ENCODE results near the gene SNX11. TPM values are rescaled to one million over a fixed set of nuclear protein-coding genes. Genes with fewer than 3 reads are reported as not detected.

Gene SNX11
- total RNA-seq, 1 donor = 20.6 TPM

DNA sequence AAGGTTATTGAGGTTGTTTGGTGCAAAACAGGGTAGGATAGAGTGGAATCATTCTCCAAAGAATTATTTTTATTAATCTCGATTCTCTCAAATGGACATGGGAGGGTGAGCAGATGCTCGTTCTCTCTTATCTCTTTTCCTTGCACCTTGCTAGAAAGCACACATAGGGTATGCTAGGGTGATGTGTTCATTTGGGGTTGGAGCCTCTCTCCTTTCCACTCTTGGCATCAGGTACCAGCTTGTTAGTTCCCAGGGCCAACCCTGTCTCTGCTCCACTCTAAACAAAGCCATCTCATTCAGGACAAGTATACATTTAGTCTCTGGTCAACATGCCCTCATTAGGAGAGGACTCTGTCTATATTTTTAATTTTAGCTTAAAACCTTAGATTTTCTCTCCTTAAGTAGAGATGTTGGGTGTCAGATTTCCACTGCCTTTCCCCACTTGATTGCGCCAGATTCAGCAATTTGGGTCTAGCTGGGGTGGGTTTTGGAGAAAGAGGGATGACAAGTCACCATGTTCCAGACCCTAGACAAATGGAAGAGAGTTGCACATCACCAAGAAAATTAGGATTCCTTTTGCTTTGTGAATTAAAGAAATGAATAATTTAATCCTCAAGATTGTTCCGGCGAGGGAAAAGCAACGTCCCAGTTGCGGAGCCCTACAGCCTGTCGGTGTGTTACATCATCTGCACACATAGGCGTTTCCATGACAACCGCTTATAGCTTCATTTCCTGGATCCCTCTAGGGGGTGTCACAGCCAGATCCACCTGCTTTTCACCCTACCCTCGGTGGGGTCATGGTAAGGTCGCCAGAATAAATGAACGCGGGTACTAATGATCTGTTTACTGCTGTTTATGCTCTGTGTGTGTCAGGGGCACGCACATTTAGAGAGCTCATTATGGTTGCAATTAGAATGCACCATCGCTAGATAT, 41.6 kb downstream of the SNX11 start:
- Histone ChIP-seq H3K36me3 (ENCODE audit: insufficient read depth, low read length) (no peaks in the 10 kb centered on the region), H3K9me3 (ENCODE audit: low read depth, low read length) (no peaks in the 10 kb centered on the region), H2AFZ (ENCODE audit: low read length) (no peak overlapping the region), H4K20me1 (ENCODE audit: insufficient read depth, low read length) (no peaks in the 10 kb centered on the region), H3K27ac (ENCODE audit: low read depth, low read length) (no peak overlapping the region), H3K4me2 (ENCODE audit: insufficient read depth, low read length) (no peak overlapping the region), H3K79me2 (ENCODE audit: insufficient read depth, low read length) (no peaks in the 10 kb centered on the region), H3K4me1 (ENCODE audit: insufficient read depth, low read length) (no peaks in the 10 kb centered on the region), H3K4me3 (ENCODE audit: insufficient read depth, low read length) (no peak overlapping the region), H3K27me3 (ENCODE audit: insufficient read depth, low read length) (peaks cover 84% of the 10 kb centered on the region)
- TF ChIP-seq, protein P1, sequence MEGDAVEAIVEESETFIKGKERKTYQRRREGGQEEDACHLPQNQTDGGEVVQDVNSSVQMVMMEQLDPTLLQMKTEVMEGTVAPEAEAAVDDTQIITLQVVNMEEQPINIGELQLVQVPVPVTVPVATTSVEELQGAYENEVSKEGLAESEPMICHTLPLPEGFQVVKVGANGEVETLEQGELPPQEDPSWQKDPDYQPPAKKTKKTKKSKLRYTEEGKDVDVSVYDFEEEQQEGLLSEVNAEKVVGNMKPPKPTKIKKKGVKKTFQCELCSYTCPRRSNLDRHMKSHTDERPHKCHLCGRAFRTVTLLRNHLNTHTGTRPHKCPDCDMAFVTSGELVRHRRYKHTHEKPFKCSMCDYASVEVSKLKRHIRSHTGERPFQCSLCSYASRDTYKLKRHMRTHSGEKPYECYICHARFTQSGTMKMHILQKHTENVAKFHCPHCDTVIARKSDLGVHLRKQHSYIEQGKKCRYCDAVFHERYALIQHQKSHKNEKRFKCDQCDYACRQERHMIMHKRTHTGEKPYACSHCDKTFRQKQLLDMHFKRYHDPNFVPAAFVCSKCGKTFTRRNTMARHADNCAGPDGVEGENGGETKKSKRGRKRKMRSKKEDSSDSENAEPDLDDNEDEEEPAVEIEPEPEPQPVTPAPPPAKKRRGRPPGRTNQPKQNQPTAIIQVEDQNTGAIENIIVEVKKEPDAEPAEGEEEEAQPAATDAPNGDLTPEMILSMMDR (IDR thresholded peaks at IDR 0.05; ENCODE audit: extremely low read depth, low read depth, low read length) = no peak
- DNase-seq (ENCODE audit: insufficient read length, low spot score, missing footprints) = no peak

GRCh38 chr17:48149787-48150463, 42.4 kb downstream of the SNX11 start:
- TF ChIP-seq, protein P1 (IDR thresholded peaks at IDR 0.05; ENCODE audit: extremely low read depth, low read depth, low read length) = no peak
- H3K4me1 ChIP-seq (ENCODE audit: insufficient read depth, low read length) = no peaks in the 10 kb centered on the region
- no peaks in the 10 kb centered on the region for H3K79me2 ChIP-seq (ENCODE audit: insufficient read depth, low read length)
- no peak overlapping the region for H3K4me2 ChIP-seq (ENCODE audit: insufficient read depth, low read length)
- no peaks in the 10 kb centered on the region for H3K36me3 ChIP-seq (ENCODE audit: insufficient read depth, low read length)
- H3K27me3 ChIP-seq (ENCODE audit: insufficient read depth, low read length) = peaks cover 80% of the 10 kb centered on the region
- H3K9me3 ChIP-seq (ENCODE audit: low read depth, low read length) = no peaks in the 10 kb centered on the region
- no peak overlapping the region for H3K27ac ChIP-seq (ENCODE audit: low read depth, low read length)
- no peak overlapping the region for H3K4me3 ChIP-seq (ENCODE audit: insufficient read depth, low read length)
- DNase-seq (ENCODE audit: insufficient read length, low spot score, missing footprints) = no peak
- no peaks in the 10 kb centered on the region for H4K20me1 ChIP-seq (ENCODE audit: insufficient read depth, low read length)
- no peak overlapping the region for H2AFZ ChIP-seq (ENCODE audit: low read length)

DNA sequence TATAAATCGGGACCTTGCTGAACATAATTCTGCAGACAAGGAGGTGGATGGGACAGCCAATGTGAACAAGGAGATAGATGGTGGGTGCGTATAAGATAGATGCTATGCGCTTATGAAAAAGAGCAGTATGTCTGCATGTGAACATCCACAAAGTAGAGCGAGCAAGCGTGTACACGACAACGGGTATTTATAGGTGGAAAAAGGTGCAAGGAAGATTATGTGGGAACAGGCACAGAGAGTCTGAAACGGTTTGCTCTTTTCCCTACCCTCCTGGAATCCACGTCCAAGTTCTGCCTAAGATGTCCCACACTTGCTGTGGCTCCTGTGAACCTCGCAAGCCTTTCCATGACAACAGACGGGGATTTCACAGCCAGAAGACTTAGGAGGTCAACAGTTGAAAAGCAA, 43.0 kb downstream of the SNX11 start:
- H3K4me1 ChIP-seq (ENCODE audit: insufficient read depth, low read length) = no peaks in the 10 kb centered on the region
- H4K20me1 ChIP-seq (ENCODE audit: insufficient read depth, low read length) = no peaks in the 10 kb centered on the region
- TF ChIP-seq, protein P1 (IDR thresholded peaks at IDR 0.05; ENCODE audit: extremely low read depth, low read depth, low read length) = no peak
- H3K79me2 ChIP-seq (ENCODE audit: insufficient read depth, low read length) = no peaks in the 10 kb centered on the region
- no peak for DNase-seq (ENCODE audit: insufficient read length, low spot score, missing footprints)
- H3K36me3 ChIP-seq (ENCODE audit: insufficient read depth, low read length) = no peaks in the 10 kb centered on the region
- no peak overlapping the region for H3K27ac ChIP-seq (ENCODE audit: low read depth, low read length)
- H3K27me3 ChIP-seq (ENCODE audit: insufficient read depth, low read length) = peaks cover 73% of the 10 kb centered on the region
- H3K4me2 ChIP-seq (ENCODE audit: insufficient read depth, low read length) = no peak overlapping the region
- H3K9me3 ChIP-seq (ENCODE audit: low read depth, low read length) = no peaks in the 10 kb centered on the region
- no peak overlapping the region for H3K4me3 ChIP-seq (ENCODE audit: insufficient read depth, low read length)
- no peak overlapping the region for H2AFZ ChIP-seq (ENCODE audit: low read length)

DNA sequence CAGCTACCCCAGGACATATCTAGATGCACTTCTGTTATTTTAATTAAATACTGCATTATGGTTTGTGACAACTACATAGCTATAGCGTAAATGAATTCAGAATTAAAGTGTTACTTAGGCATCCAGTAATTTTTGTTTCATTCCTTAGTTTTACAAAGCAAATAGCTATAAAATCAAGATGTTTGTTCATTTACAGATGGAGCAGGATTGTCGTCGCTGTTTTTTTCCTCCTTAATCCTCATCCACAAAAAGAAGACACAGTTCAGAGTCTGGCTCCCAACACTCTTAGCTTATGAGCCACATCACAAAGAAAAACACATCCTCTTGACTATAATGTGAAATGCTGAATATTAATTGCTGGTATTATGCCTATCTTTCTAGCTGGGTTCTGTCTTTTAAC, 43.7 kb downstream of the SNX11 start:
- Histone ChIP-seq H3K9me3 (ENCODE audit: low read depth, low read length) (no peaks in the 10 kb centered on the region), H3K4me1 (ENCODE audit: insufficient read depth, low read length) (no peaks in the 10 kb centered on the region), H3K79me2 (ENCODE audit: insufficient read depth, low read length) (no peaks in the 10 kb centered on the region), H3K27ac (ENCODE audit: low read depth, low read length) (no peak overlapping the region), H3K27me3 (ENCODE audit: insufficient read depth, low read length) (peaks cover 78% of the 10 kb centered on the region), H2AFZ (ENCODE audit: low read length) (no peak overlapping the region), H3K36me3 (ENCODE audit: insufficient read depth, low read length) (no peaks in the 10 kb centered on the region), H3K4me3 (ENCODE audit: insufficient read depth, low read length) (no peak overlapping the region), H4K20me1 (ENCODE audit: insufficient read depth, low read length) (no peaks in the 10 kb centered on the region), H3K4me2 (ENCODE audit: insufficient read depth, low read length) (no peak overlapping the region)
- no peak for DNase-seq (ENCODE audit: insufficient read length, low spot score, missing footprints)
- TF ChIP-seq, protein P1 (IDR thresholded peaks at IDR 0.05; ENCODE audit: extremely low read depth, low read depth, low read length) = no peak

All from osteoblast (primary cell).